Measurements from ENCODE around the gene NPNT.

DNA sequence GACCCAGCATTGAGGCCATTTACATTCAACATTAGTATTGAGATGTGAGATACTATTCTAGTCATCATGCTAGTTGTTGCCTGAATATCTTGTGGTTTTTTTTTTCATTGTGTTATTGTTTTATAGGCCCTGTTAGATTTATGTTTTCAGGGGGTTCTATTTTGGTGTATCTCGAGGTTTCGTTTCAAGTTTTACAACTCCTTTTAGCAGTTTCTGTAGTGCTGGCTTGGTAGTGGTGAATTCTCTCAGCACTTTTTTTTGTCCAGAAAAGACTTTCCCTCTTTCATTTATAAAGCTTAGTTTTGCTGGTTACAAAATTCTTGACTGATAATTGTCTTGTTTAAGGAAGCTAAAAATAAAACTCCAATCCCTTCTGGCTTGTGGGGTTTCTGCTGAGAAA is 115.5 kb downstream of the NPNT start:
- TF ChIP-seq, protein P1, sequence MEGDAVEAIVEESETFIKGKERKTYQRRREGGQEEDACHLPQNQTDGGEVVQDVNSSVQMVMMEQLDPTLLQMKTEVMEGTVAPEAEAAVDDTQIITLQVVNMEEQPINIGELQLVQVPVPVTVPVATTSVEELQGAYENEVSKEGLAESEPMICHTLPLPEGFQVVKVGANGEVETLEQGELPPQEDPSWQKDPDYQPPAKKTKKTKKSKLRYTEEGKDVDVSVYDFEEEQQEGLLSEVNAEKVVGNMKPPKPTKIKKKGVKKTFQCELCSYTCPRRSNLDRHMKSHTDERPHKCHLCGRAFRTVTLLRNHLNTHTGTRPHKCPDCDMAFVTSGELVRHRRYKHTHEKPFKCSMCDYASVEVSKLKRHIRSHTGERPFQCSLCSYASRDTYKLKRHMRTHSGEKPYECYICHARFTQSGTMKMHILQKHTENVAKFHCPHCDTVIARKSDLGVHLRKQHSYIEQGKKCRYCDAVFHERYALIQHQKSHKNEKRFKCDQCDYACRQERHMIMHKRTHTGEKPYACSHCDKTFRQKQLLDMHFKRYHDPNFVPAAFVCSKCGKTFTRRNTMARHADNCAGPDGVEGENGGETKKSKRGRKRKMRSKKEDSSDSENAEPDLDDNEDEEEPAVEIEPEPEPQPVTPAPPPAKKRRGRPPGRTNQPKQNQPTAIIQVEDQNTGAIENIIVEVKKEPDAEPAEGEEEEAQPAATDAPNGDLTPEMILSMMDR (IDR thresholded peaks at IDR 0.05), result no peak
- TF ChIP-seq EP300 (IDR thresholded peaks at IDR 0.05), result no peak
